Right lung (tissue), 5 donors: ENCODE measurements around the gene ANKRD27. TPM values are rescaled to one million over a fixed set of nuclear protein-coding genes. Genes with fewer than 3 reads are reported as not detected.
"Not testable (repeated sequence)": the region's sequence is repeated elsewhere in the genome, so short reads cannot be mapped to it uniquely, and the experiment has no call there.

Experiments used
- DNase-seq, 2 donors: peaks; one replicate each; pipeline ENCODE4 v3.0.0-alpha.2; 2013
- polyA plus RNA-seq, 5 donors: library from polyadenylated mRNA; unstranded; fragments of 120-200 nt; gene quantifications; one replicate each; pipeline versions ENCODE4 v1.2.1 to v1.2.3, GENCODE V29; 2013; ENCODE audit warnings: inconsistent platforms in 1 of 5, low replicate concordance in 1 of 5; ENCODE audit not compliant: insufficient read length in 5 of 5, insufficient read depth in 1 of 5

ANKRD27 gene
- polyA plus RNA-seq, 5 donors = 17.6 to 28.2 (median 20.6) TPM

DNA sequence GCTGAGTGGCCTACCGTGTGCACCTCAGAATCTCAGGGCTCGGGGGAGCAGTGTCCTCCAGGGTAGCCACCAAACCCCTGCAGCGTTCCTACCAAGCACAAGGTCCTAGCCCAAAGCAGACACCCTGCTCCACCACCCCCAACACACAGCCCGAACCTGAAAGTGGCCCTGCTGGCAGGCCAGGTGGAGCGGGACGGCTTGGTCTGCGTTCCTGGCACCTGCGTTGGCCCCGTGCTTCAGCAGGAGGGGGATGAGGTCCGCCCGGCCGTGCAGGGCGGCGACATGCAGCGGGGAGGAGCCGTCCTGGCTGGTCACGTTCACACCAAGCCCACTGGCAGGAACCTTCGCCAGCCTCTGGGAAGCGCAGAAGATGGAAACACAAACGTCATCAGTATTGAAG is 67.5 kb downstream of the ANKRD27 start:
- no peak for DNase-seq

- DNase-seq = no peak
Measured at GRCh38 chr19:32606289-32606688, 68.7 kb downstream of the ANKRD27 start.

DNA sequence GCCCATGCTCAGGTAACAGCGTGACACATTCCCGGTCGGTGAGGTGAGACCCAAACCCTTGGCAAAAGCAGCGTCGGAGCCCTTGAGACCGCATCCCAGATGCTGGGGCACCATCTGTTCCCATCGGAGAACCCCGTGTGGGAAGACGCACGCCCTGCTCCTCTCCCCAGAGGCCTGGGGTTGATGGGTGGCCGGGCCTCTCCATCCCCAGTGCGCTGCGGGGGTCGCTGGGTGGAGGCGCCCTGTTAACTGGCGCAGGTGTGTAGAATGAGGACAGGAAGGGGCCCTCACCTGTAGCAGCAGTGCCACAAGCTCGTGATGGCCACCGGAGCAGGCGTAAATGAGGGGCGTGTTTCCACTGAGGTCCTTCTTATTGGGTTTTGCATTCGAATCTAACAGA is 69.4 kb downstream of the ANKRD27 start:
- DNase-seq = no peak

GRCh38 chr19:32603961-32604360 is 71.0 kb downstream of the ANKRD27 start:
- no peak for DNase-seq

- DNase-seq = peak; percentile 5 to 14
Measured at GRCh38 chr19:32599736-32600157, 75.2 kb downstream of the ANKRD27 start.

DNA sequence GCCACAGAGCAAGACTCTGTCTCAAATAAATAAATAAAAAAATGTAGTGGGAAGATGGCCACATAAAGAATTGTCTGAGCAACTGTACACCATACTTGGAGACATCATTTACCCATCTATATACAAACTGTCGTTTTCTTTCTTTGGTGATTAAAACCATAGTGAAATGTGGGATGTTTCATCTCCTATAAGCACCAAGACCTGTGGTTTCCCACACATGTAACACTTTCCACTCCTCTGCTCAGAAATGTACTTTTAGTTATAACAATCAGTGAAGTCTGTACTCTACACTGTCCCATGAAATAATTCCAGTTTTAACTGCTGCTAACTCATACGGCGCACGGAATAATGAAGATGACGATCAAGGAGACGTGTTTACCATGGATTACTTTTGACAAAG is 75.7 kb downstream of the ANKRD27 start:
- DNase-seq = no peak

DNA sequence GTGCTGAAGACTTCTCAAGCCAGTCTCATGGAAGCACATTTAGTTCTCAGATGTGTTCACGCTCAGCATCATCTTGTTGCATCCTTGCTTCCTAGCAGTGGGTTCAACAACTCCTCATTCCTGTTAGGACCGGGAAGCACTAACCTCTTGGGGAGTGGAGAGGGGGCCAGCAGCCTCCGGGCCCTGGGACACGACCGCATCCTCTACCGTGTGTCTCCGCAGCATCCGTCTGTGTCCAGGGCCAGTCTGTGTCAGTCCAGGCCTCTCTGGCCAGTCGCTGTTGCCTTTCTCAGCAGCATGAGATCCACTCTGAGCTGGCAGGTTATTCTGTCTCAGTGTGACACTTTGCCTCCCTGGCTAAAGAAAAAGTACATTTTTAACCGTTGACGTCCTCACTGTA is 77.0 kb downstream of the ANKRD27 start:
- DNase-seq = no peak

DNA sequence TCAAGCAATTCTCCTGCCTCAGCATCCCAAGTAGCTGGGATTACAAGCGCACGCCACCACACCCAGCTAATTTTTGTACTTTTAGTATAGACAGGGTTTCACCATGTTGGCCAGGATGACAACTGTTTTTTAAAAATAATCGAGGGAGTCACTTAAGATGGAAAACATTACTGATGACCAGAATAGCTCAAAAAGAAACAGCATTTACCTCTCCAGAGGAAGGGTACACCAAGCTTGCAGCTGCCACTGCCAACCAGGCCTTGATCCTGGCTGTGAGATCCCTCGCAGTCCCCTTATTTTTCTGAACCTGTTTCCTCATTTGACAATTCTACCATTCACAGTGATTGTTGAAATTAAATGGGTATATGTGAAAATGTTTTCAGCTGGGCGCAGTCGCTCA is 79.5 kb downstream of the ANKRD27 start:
- no peak for DNase-seq

DNA sequence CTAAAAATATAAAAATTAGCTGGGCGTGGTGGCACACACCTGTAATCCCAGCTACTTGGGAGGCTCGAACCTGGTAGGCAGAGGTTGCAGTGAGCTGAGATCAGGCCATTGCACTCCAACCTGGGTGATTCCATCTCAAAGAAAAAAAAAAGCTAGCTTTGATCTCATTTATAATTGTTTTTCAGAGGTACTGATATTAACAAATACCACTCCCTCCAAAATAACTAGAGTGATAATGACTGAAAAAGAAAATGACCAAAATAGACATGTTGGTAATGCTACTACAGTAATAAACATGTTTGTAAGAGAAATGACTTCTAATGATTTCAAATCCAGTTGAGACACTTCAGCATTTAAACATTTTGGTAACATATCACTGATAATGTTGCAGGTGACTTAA is 81.0 kb downstream of the ANKRD27 start:
- DNase-seq = no peak

GRCh38 chr19:32587747-32588504 is 87.1 kb downstream of the ANKRD27 start:
- not testable (repeated sequence) for DNase-seq

- DNase-seq = peak in 1 of 2 donors; percentile 21
Measured at GRCh38 chr19:32581705-32582179, 93.2 kb downstream of the ANKRD27 start.

- DNase-seq = peak; percentile 94 to 95
Measured at GRCh38 chr19:32580901-32581704, 93.9 kb downstream of the ANKRD27 start, which contains the start of gene PDCD5. Gene PDCD5, plus strand, starts transcription at chr19:32581190. Its CDS starts 72 bp downstream, at chr19:32581262.

GRCh38 chr19:32580353-32580900 is 94.6 kb downstream of the ANKRD27 start:
- no peak for DNase-seq

DNA sequence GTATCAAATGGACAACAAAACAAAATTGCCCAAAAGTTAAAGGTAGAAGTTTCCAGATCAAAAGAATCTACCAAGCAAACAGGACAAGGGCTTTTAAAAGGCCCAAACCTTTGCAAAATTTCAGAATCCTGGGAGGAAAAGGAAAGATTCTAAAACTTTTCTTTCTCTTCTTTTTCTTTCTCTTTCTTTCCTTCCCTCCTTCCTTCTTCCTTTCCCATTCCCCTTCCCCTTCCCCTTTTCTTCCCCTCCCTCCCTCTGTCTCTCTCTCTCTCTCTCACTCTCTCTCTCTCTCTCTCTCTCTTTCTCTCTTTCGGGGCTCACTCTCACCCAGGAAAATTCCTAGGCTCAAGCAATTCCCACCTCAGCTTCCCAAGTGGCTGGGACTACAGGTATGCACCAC is 98.2 kb downstream of the ANKRD27 start:
- no peak for DNase-seq

DNA sequence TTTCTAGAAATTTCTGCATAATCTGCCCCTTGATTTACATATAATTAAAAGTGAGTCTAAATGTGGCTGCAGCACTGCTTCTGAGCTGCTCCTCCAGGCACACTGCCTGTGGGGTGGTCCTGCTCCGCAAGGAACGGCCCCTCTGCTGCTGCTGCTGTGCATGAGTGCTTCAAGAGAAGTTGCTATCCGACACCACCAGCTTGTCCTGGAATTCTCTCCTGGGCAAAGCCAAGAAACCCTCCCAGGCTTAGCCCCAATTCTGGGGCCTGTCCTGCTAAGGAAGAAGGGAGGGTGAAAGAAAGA is 101.5 kb downstream of the ANKRD27 start:
- DNase-seq = no peak

- not testable (repeated sequence) for DNase-seq
Measured at GRCh38 chr19:32572700-32573491, 102.1 kb downstream of the ANKRD27 start.

DNA sequence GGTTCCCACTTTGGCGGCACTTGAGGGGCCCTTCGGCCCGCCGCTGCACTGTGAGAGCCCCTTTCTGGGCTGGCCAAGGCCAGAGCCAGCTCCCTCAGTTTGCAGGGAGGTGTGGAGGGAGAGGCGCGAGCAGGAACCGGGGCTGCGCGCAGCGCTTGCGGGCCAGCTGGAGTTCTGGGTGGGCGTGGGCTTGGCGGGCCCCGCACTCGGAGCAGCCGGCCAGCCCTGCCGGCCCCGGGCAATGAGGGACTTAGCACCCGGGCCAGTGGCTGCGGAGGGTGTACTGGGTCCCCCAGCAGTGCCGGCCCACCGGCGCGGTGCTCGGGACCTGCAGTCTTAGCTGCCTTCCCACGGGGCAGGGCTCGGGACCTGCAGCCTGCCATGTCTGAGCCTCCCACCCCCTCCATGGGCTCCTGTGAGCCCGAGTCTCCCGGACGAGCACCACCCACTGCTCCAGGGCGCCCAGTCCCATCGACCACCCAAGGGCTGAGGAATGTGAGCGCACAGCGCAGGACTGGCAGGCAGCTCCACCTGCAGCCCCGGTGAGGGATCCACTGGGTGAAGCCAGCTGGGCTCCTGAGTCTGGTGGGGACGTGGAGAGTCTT is 103.4 kb downstream of the ANKRD27 start:
- DNase-seq = not testable (repeated sequence)

- peak; percentile 19 to 48 for DNase-seq
Measured at GRCh38 chr19:32570081-32570785, 104.7 kb downstream of the ANKRD27 start.

GRCh38 chr19:32567486-32567885 is 107.5 kb downstream of the ANKRD27 start:
- no peak for DNase-seq

DNA sequence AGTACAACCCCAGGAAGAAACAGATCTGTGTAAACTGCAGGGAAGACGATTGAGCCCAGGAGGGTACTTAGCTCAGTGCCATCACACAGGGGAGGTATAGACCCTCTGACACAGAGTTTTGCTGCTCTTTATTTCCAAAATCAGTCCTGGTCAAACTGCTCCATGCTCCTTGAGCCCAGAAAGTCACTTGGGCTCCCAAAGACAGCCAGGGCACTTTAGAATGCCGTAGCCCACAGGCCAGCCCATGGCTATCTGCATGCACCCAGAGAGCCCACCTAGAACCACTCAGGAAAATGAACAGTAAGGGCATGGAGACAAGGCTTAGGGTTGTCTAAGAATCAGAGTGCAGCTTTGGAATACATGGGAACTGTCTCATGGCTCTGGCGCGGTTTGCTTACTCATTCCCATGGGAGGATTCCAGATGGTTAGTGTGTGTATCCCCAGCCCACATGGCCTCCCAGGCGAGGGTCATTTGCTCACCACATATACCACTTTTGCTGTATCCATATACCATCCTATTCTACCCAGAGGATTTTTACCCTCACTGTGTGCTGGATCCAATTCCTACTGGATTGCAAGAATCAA is 108.6 kb downstream of the ANKRD27 start:
- DNase-seq = no peak
